ENCODE results near the gene MTHFD1L.
A peak's percentile ranks its signal among the peaks of the same experiment; 100 is the strongest.

The MTHFD1L gene

GRCh38 chr6:150993253-150993652 is 127.8 kb downstream of the MTHFD1L start:
- DNase-seq = no peak

- no peak for DNase-seq
These were observed 128.5 kb downstream of the MTHFD1L start for GRCh38 chr6:150994026-150994425.

- DNase-seq = no peak
These were observed 131.5 kb downstream of the MTHFD1L start for GRCh38 chr6:150996968-150997367.

- DNase-seq = no peak
These were observed 133.6 kb downstream of the MTHFD1L start for GRCh38 chr6:150999107-150999506.

- DNase-seq = no peak
These were observed 134.1 kb downstream of the MTHFD1L start for GRCh38 chr6:150999576-150999975.

GRCh38 chr6:151001387-151002056 is 136.0 kb downstream of the MTHFD1L start:
- no peak for DNase-seq

GRCh38 chr6:151002057-151002450 is 136.6 kb downstream of the MTHFD1L start:
- DNase-seq = no peak

- no peak for DNase-seq
These were observed 137.0 kb downstream of the MTHFD1L start for GRCh38 chr6:151002491-151002935.

GRCh38 chr6:151004383-151005024 is 139.0 kb downstream of the MTHFD1L start:
- no peak for DNase-seq

- DNase-seq = no peak
These were observed 139.7 kb downstream of the MTHFD1L start for GRCh38 chr6:151005164-151005563.

GRCh38 chr6:151005896-151006632 is 140.6 kb downstream of the MTHFD1L start:
- no peak for DNase-seq

GRCh38 chr6:151007076-151007475 is 141.6 kb downstream of the MTHFD1L start:
- no peak for DNase-seq

GRCh38 chr6:151007922-151008321 is 142.4 kb downstream of the MTHFD1L start:
- DNase-seq = no peak

- no peak for DNase-seq
These were observed 142.9 kb downstream of the MTHFD1L start for GRCh38 chr6:151008425-151008824.

- no peak for DNase-seq
These were observed 144.1 kb downstream of the MTHFD1L start for GRCh38 chr6:151009576-151009975.

GRCh38 chr6:151010071-151010470 is 144.6 kb downstream of the MTHFD1L start:
- DNase-seq = no peak

- DNase-seq = no peak
These were observed 147.1 kb downstream of the MTHFD1L start for GRCh38 chr6:151012321-151013294.

GRCh38 chr6:151014404-151015100 is 149.1 kb downstream of the MTHFD1L start:
- peak; percentile 73 for DNase-seq

GRCh38 chr6:151015101-151015700 is 149.7 kb downstream of the MTHFD1L start:
- DNase-seq = no peak

GRCh38 chr6:151016107-151016506 is 150.6 kb downstream of the MTHFD1L start:
- no peak for DNase-seq

GRCh38 chr6:151018046-151018445 is 152.5 kb downstream of the MTHFD1L start:
- peak; percentile 49 for DNase-seq
